Kidney (tissue), 14 donors: ENCODE results near the gene ADAM17. TPM values are rescaled to one million over a fixed set of nuclear protein-coding genes. Genes with fewer than 3 reads are reported as not detected.

ENCODE experiments used
- DNase-seq, 5 donors: peaks; one replicate each; pipeline ENCODE4 v3.0.0-alpha.2; 2013 to 2020
- FAIRE-seq: peaks from 2 replicates; lab custom pipeline; 2012; peaks lifted over from hg19 to GRCh38; lab: Jason Lieb, UNC
- H3K27ac ChIP-seq, 2 donors: one replicate each; pipeline ENCODE4 v1.7.0; 2013; ENCODE audit warnings: low read depth in 2 of 2, low read length in 2 of 2, inconsistent platforms in 1 of 2
- H3K27me3 ChIP-seq: one replicate; pipeline ENCODE4 v1.7.1; 2013; ENCODE audit warnings: low read length, inconsistent platforms; ENCODE audit not compliant: control insufficient read depth, insufficient read depth
- H3K36me3 ChIP-seq, 3 donors: one replicate each; pipeline versions ENCODE4 v1.7.0 to v1.7.1; 2013; ENCODE audit warnings: low read length in 3 of 3, control low read depth in 1 of 3, inconsistent platforms in 1 of 3; ENCODE audit not compliant: insufficient read depth in 3 of 3, control insufficient read depth in 2 of 3
- H3K4me1 ChIP-seq, 3 donors: one replicate each; pipeline versions ENCODE4 v1.7.0 to v1.7.1; 2013; ENCODE audit warnings: low read length in 3 of 3, inconsistent platforms in 1 of 3, low read depth in 1 of 3; ENCODE audit not compliant: control insufficient read depth in 2 of 3, insufficient read depth in 2 of 3
- H3K4me3 ChIP-seq, 3 donors: one replicate each; pipeline versions ENCODE4 v1.7.0 to v1.8.1; 2013; ENCODE audit warnings: low read length in 3 of 3, control low read depth in 1 of 3, inconsistent platforms in 1 of 3
- H3K9ac ChIP-seq, 3 donors: one replicate each; pipeline versions ENCODE4 v1.7.0 to v1.7.1; 2013; ENCODE audit warnings: low read length in 3 of 3, control low read depth in 1 of 3, inconsistent platforms in 1 of 3
- H3K9me3 ChIP-seq, 3 donors: one replicate each; pipeline versions ENCODE4 v1.7.0 to v1.7.1; 2013; ENCODE audit warnings: low read length in 3 of 3, control low read depth in 1 of 3, inconsistent platforms in 1 of 3; ENCODE audit not compliant: control insufficient read depth in 2 of 3, insufficient read depth in 1 of 3
- CTCF ChIP-seq: IDR thresholded peaks from 3 replicates; pipeline ENCODE4 v1.5.1; 2012; ENCODE audit warnings: mild to moderate bottlenecking, moderate library complexity, borderline replicate concordance; ENCODE audit not compliant: insufficient read depth; ENCODE audit errors: extremely low read depth
- intact Hi-C: fragments of 100-400 bp; cut with DNase I; formaldehyde crosslinking; loops from one replicate; pipeline ENCODE4 v1.11.1; 2022
- polyA plus RNA-seq: library from polyadenylated mRNA; stranded (reverse); fragments of 350-450 nt; fragmentation: Illumina TruSeq; extraction: RNeasy Lipid Tissue Mini Kit (QIAGEN cat#74804); gene quantifications from one replicate; pipeline ENCODE4 v1.2.3, GENCODE V29; 2014; ENCODE audit warnings: low read depth, low replicate concordance; ENCODE audit not compliant: insufficient read depth
- total RNA-seq: library from RNA; stranded (reverse); fragmentation: NEBNext Ultra II Directional; extraction: Animal tissue kit (Norgen Biotek cat#: 25700); gene quantifications from one replicate; pipeline ENCODE4 v1.2.1, GENCODE V29; 2021
- donor health status: control.
- donor health status: control.
- donor health status: control.
- donor health status: control.
- donor health status: control.
- donor health status: DM: yes; HTN: yes; CAD: no.
- donor health status: Normal renal cell carcinoma (clear cell type).

ADAM17 gene
- total and polyA plus RNA-seq, 2 donors from 2014 or later = 6.5 to 29.9 TPM

- Histone ChIP-seq H3K27ac (no peak overlapping the region), H3K36me3 (peaks cover 2 to 11% (median 5%) of the 10 kb centered on the region in 3 donors), H3K27me3 (no peaks in the 10 kb centered on the region), H3K4me3 (no peak overlapping the region), H3K4me1 (no peaks in the 10 kb centered on the region), H3K9ac (no peak overlapping the region), H3K9me3 (no peaks in the 10 kb centered on the region)
- no peak for TF ChIP-seq CTCF
- intact Hi-C loops = no loop called here
- FAIRE-seq = no peak
- DNase-seq = no peak
Measured at GRCh38 chr2:9525266-9525665, 30.4 kb downstream of the ADAM17 start.

GRCh38 chr2:9524291-9524690 lies 31.3 kb downstream of the ADAM17 start:
- peaks cover 2 to 17% (median 9%) of the 10 kb centered on the region in 3 donors for H3K36me3 ChIP-seq
- H3K4me3 ChIP-seq = no peak overlapping the region
- H3K27ac ChIP-seq = no peak overlapping the region
- no peak overlapping the region for H3K9ac ChIP-seq
- H3K4me1 ChIP-seq = no peaks in the 10 kb centered on the region
- no peaks in the 10 kb centered on the region for H3K27me3 ChIP-seq
- H3K9me3 ChIP-seq = no peaks in the 10 kb centered on the region
- intact Hi-C loops = no loop called here
- no peak for TF ChIP-seq CTCF
- FAIRE-seq = no peak
- no peak for DNase-seq

- no peak overlapping the region for H3K9ac ChIP-seq
- TF ChIP-seq CTCF = no peak
- DNase-seq = no peak
- H3K4me1 ChIP-seq = no peaks in the 10 kb centered on the region
- FAIRE-seq = no peak
- intact Hi-C loops = no loop called here
- no peaks in the 10 kb centered on the region for H3K9me3 ChIP-seq
- no peak overlapping the region for H3K4me3 ChIP-seq
- H3K36me3 ChIP-seq = peaks cover 2 to 21% (median 9%) of the 10 kb centered on the region in 3 donors
- no peaks in the 10 kb centered on the region for H3K27me3 ChIP-seq
- H3K27ac ChIP-seq = no peak overlapping the region
Measured at GRCh38 chr2:9519250-9519649, 36.4 kb downstream of the ADAM17 start.

GRCh38 chr2:9518780-9519179 lies 36.9 kb downstream of the ADAM17 start:
- DNase-seq (no peak), FAIRE-seq (no peak)
- intact Hi-C loops = no loop called here
- TF ChIP-seq CTCF = no peak
- Histone ChIP-seq H3K9ac (no peak overlapping the region), H3K4me3 (no peak overlapping the region), H3K36me3 (peaks cover 2 to 21% (median 9%) of the 10 kb centered on the region in 3 donors), H3K9me3 (no peaks in the 10 kb centered on the region), H3K4me1 (no peaks in the 10 kb centered on the region), H3K27me3 (no peaks in the 10 kb centered on the region), H3K27ac (no peak overlapping the region)
